ENCODE results near the gene DDX52.

- TF ChIP-seq CTCF (IDR thresholded peaks at IDR 0.05) (no peak), POLR2A (IDR thresholded peaks at IDR 0.05) (no peak)
Observed at GRCh38 chr17:37678036-37678435, 34.8 kb upstream of the DDX52 start.
